ENCODE measurements around the gene NRXN3.

GRCh38 chr14:78445275-78445674 lies 275.1 kb downstream of the NRXN3 start:
- TF ChIP-seq EZH2 (IDR thresholded peaks at IDR 0.05; ENCODE audit: low read length) (no peak), CTCF (optimal IDR thresholded peaks at IDR 0.05 in 1 of 3, IDR thresholded peaks at IDR 0.05 in 1 of 3, conservative IDR thresholded peaks at IDR 0.05 in 1 of 3; ENCODE audit: extremely low read depth in 1 of 3, insufficient read depth in 2 of 3, low read length in 3 of 3) (no peak)
